Skeletal muscle satellite cell (primary cell): Measurements from ENCODE around the gene RPS6KA5.
"Not testable (repeated sequence)": the region's sequence is repeated elsewhere in the genome, so short reads cannot be mapped to it uniquely, and the experiment has no call there.

Experiments
- H3K27me3 ChIP-seq: 2 replicates; pipeline ENCODE4 v1.7.0; 2013; ENCODE audit warnings: low read length; ENCODE audit not compliant: control insufficient read depth, insufficient read depth
- H3K36me3 ChIP-seq: 2 replicates; pipeline ENCODE4 v1.7.0; 2013; ENCODE audit warnings: mild to moderate bottlenecking, control low read depth, low read length; ENCODE audit not compliant: insufficient read depth
- H3K4me1 ChIP-seq: 2 replicates; pipeline ENCODE4 v1.7.0; 2013; ENCODE audit warnings: low read length; ENCODE audit not compliant: control insufficient read depth, insufficient read depth
- H3K4me2 ChIP-seq: 2 replicates; pipeline ENCODE4 v1.7.0; 2013; ENCODE audit warnings: mild to moderate bottlenecking, low read length
- H3K4me3 ChIP-seq: 2 replicates; pipeline ENCODE4 v1.7.0; 2013; ENCODE audit warnings: low read length
- H3K9ac ChIP-seq: 2 replicates; pipeline ENCODE4 v1.7.0; 2013; ENCODE audit warnings: mild to moderate bottlenecking, low read depth, low read length, moderate library complexity
- H3K9me3 ChIP-seq: replicated peaks from 2 replicates; pipeline ENCODE4 v1.7.0; 2013; ENCODE audit warnings: mild to moderate bottlenecking, control low read depth, low read length

The RPS6KA5 gene

DNA sequence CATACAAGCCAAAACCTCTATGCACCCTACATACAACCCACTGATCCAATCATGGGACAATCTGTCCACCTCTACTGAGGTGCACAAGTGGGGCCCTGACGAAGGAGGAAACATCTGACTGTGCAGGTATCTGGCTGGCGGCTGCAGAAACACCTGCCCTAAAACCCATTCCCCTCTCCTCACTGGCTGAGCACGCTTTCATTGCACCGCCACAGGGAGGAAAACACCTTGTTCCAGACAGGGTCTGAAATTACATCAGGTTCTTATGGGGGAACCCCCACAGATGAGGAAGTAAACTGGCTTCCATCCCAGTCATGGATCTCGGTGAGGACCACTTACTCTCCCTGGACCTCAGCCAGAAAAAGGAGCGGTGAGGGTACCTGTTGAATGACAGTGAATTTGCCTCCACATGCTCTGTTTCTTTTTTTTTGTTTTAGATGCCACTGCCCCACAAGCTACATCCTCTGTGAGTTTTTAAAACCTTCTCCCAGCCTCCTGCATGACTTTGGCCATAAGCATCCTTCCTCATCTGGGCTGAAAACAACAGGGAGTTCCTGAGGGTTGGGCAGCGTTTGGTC, 29.6 kb upstream of the RPS6KA5 start:
- H3K9me3 ChIP-seq: no peaks in the 10 kb centered on the region

DNA sequence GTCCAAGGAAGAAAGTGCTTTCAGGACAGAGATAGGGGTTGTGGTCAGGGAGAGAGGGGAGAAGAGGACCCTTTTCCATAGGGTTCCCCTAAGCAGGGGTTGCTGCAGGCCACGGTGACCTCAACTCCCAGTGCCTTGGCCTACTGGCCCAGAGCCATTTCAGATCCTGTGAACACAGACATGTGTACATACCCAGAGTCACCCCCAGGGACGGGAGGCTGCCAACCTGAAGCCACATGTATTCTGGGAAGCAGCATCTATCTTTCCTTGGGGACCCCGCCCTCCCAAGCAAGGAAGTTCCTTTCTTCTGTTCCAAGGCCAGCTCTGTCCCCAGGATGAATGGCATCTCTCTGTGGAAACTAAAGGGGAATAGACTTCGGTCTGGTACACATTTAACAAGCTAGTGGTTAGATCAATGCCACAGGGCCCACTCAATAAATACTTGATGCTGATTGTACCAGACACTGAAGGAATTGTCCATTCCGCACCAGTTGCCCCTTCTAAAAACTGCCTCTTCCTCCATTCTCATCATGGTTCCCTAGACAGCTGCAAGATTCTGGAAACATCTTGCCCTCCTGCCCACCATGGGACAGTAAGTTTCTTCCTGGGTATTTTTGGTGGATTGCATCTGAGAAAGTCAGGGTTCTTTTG, 28.3 kb upstream of the RPS6KA5 start:
- H3K9ac ChIP-seq: no peak overlapping the region
- no peaks in the 10 kb centered on the region for H3K9me3 ChIP-seq
- peaks cover 44% of the 10 kb centered on the region for H3K27me3 ChIP-seq
- no peaks in the 10 kb centered on the region for H3K4me1 ChIP-seq
- H3K4me3 ChIP-seq: no peak overlapping the region
- no peak overlapping the region for H3K4me2 ChIP-seq
- H3K36me3 ChIP-seq: no peaks in the 10 kb centered on the region

More for the DNA sequence above, 29.6 kb upstream of the RPS6KA5 start:
- no peaks in the 10 kb centered on the region for H3K4me1 ChIP-seq
- H3K9ac ChIP-seq: no peak overlapping the region
- no peak overlapping the region for H3K4me3 ChIP-seq
- no peaks in the 10 kb centered on the region for H3K36me3 ChIP-seq
- H3K4me2 ChIP-seq: no peak overlapping the region
- peaks cover 48% of the 10 kb centered on the region for H3K27me3 ChIP-seq

DNA sequence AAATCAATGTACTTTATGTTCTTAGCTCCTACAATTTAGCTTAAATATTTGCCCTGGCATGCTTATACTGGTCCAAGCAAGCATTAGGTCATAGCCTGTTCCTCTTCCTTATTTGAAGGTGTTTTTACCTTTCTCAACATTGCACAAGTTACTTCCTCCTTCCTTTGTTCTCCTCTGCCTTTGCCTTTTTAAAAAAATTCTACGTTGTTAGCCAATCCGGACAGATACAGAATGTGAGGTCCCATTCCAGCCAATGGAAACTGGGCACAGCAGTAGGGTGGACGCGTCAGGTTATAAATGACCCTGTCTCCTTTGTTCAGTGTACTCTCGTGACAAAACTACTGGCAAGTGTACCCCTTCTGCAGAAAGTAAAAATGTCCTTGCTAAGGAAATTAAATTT, 27.0 kb upstream of the RPS6KA5 start:
- not testable (repeated sequence) for H3K4me3 ChIP-seq, H3K36me3 ChIP-seq, H3K9me3 ChIP-seq, H3K4me2 ChIP-seq, H3K4me1 ChIP-seq, H3K9ac ChIP-seq
- H3K27me3 ChIP-seq: peaks cover 43% of the 10 kb centered on the region

DNA sequence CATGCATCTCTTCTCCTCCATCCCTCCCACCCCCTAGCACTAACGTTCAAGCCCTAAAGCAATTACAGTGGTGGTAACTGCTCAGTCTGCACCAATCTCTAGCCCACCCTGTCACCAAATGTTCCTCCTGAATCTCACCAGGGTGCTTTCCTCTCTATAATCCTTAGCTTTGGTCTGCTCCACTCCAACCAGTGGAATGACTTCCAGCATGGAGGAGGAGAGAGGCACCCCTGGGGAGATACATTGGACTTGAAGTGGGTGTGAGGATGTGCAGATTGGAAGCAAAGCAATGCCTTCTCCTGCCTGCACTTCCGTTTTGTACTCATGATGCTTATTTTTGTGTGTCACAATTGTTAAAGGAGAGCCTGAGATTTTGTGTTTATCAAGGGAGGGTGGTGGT, 24.1 kb upstream of the RPS6KA5 start:
- Histone ChIP-seq H3K9me3 (no peaks in the 10 kb centered on the region), H3K27me3 (peaks cover 20% of the 10 kb centered on the region), H3K9ac (no peak overlapping the region)

DNA sequence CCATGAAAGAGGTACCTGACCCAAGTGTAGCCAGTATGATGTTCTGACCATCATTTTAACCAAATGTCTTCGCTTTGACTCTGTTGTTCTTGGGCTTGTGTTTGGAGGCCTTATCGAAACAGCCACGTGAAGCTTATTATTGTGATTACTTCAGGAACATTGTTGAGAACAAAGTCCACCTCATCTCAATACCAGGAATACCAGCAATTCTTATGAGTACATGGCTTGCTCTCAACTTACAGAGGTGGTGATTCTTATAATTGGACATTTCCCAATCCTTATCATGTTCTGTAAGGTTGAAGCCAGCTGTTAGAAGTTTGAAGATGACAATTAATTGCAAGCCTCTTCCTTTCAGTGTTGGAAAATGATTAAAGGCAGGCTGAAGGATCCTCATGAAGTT, 21.8 kb upstream of the RPS6KA5 start:
- Histone ChIP-seq H3K9ac (no peak overlapping the region), H3K4me3 (no peak overlapping the region), H3K4me1 (no peaks in the 10 kb centered on the region), H3K9me3 (no peaks in the 10 kb centered on the region), H3K4me2 (no peak overlapping the region), H3K27me3 (peaks cover 3% of the 10 kb centered on the region), H3K36me3 (no peaks in the 10 kb centered on the region)

More for the DNA sequence above, 24.1 kb upstream of the RPS6KA5 start:
- Histone ChIP-seq H3K4me1 (no peaks in the 10 kb centered on the region), H3K4me2 (no peak overlapping the region), H3K36me3 (no peaks in the 10 kb centered on the region), H3K4me3 (no peak overlapping the region)

DNA sequence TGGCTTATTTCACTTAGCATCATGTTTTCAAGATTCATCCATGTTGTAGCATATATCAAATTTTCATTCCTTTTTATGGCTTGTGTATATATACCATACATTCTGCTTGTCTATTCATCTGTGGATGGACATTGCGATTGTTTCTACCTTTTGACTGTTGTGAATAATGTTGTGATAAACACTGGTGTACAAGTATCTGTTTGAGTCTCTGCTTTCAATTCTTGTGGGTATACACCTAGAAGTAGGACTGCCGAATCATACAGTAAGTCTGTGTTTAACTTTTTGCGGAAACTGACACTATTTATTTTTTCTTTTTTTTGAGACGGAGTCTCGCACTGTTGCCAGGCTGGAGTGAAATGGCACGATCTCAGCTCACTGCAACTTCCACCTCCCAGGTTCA, 19.6 kb upstream of the RPS6KA5 start:
- H3K27me3 ChIP-seq: no peaks in the 10 kb centered on the region
- no peaks in the 10 kb centered on the region for H3K36me3 ChIP-seq
- no peak overlapping the region for H3K4me3 ChIP-seq
- H3K9me3 ChIP-seq: no peaks in the 10 kb centered on the region
- H3K4me2 ChIP-seq: no peak overlapping the region
- no peak overlapping the region for H3K9ac ChIP-seq
- no peaks in the 10 kb centered on the region for H3K4me1 ChIP-seq

DNA sequence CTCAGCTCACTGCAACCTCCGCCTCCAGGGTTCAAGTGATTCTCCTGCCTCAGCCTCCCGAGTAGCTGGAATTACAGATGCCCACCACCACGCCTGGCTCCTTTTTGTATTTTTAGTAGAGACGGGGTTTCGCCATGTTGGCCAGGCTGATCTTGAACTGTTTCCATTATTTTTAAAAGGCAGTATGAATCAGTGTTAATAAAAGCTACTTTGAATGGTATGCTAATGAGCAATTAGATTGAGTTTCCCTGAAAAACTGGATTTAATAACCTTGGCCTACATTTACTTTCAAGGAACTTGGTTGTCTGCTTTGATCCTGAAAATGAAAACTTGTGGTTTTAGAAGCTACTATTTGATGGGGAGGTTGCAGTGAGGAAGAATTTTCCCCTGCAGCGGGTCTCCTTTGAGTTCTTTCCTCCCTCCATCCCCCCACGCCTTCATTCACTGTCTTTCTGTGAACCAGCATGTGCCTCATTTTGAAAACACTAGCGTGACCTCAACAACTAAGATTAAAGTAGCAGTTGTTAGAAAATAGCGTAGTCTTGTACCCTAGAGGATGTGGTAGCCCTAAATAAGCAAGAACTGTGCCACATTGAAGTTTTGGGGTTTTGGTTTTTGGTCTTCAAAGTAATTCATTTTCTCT, 17.8 kb upstream of the RPS6KA5 start:
- Histone ChIP-seq H3K9me3 (no peaks in the 10 kb centered on the region), H3K4me3 (no peak overlapping the region), H3K36me3 (no peaks in the 10 kb centered on the region), H3K27me3 (no peaks in the 10 kb centered on the region), H3K9ac (no peak overlapping the region), H3K4me1 (no peaks in the 10 kb centered on the region), H3K4me2 (no peak overlapping the region)

DNA sequence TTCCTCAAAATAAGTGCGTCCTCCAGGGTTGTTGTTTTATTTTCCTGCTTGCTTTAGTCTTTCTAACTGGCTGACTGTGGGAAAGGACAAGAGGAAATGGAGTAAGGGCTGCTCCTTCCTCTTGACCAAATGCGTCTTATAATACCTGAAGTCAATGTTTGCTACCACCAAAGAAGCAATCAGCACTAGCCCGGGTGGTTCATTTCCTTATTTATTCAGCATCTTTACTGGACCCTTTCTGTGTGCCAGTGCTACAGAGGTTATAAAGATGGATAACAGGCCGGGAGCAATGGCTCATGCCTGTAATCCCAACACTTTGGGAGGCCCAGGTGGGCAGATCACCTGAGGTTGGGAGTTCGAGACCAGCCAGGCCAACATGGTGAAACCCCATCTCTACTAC, 15.1 kb upstream of the RPS6KA5 start:
- Histone ChIP-seq H3K4me1 (no peaks in the 10 kb centered on the region), H3K4me3 (no peak overlapping the region), H3K36me3 (no peaks in the 10 kb centered on the region), H3K9ac (no peak overlapping the region), H3K9me3 (no peaks in the 10 kb centered on the region), H3K27me3 (no peaks in the 10 kb centered on the region), H3K4me2 (no peak overlapping the region)

DNA sequence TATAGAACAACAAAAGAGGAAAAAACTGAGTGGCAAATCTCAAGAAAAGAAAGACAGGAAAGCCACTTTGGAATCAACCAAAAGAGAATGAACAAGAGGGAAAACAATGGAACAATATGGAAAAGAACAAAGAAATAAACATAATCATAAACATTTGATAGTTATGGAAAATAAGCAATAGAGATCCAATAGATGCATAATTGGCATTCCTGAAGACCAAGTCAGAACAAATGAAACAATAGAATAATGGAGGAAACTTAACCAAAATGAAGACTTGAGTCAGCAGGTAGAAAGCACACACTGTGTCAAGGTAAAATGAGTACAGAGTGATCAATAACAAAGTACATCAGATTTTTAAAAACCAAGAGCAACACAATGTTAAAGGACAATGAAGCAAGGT, 10.1 kb upstream of the RPS6KA5 start:
- Histone ChIP-seq H3K36me3 (no peaks in the 10 kb centered on the region), H3K9me3 (no peaks in the 10 kb centered on the region), H3K27me3 (no peaks in the 10 kb centered on the region), H3K4me2 (no peak overlapping the region), H3K9ac (no peak overlapping the region), H3K4me3 (no peak overlapping the region), H3K4me1 (no peaks in the 10 kb centered on the region)

DNA sequence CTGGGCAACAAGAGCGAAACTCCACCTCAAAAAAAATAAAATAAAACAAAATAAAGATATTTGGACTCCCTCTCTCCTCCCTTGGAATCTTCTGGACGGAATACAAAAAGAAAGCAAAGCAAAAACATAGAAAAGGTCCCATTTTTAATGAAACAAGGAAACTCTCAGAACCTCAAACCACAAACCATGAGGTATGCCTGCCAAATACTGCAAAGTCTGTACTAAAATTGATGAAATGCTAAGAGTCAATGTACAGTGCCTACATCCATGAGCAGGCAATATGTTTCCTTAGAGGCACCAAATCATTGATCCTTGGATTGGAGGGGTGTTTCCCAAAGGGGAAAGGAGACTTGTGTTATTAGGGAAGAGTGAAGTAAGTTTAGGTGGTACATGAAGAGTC, 8.2 kb upstream of the RPS6KA5 start:
- Histone ChIP-seq H3K27me3 (no peaks in the 10 kb centered on the region), H3K9ac (no peak overlapping the region), H3K4me1 (no peaks in the 10 kb centered on the region), H3K9me3 (no peaks in the 10 kb centered on the region), H3K4me3 (no peak overlapping the region), H3K4me2 (no peak overlapping the region), H3K36me3 (no peaks in the 10 kb centered on the region)

DNA sequence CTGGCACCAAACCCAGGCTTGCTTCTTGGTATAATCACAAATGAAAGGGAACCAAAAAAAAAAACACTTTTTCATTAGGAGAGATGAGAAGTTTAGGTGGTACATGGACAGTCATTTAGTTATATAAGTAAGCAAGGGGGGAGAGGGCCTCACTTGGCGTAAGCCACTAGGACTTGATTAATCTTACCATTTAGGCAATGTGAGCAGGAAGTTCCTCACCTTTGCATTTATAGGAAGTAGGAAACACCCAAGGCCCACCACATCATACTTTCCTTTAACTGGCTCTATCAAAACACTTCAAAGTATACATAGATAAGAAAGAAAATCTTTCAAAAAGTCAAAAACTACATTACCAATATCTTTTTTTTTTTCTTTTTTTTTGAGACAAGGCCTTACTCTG, 6.7 kb upstream of the RPS6KA5 start:
- H3K4me2 ChIP-seq: no peak overlapping the region
- H3K27me3 ChIP-seq: no peaks in the 10 kb centered on the region
- H3K9me3 ChIP-seq: no peaks in the 10 kb centered on the region
- no peak overlapping the region for H3K4me3 ChIP-seq
- no peaks in the 10 kb centered on the region for H3K36me3 ChIP-seq
- no peak overlapping the region for H3K9ac ChIP-seq
- H3K4me1 ChIP-seq: no peaks in the 10 kb centered on the region

DNA sequence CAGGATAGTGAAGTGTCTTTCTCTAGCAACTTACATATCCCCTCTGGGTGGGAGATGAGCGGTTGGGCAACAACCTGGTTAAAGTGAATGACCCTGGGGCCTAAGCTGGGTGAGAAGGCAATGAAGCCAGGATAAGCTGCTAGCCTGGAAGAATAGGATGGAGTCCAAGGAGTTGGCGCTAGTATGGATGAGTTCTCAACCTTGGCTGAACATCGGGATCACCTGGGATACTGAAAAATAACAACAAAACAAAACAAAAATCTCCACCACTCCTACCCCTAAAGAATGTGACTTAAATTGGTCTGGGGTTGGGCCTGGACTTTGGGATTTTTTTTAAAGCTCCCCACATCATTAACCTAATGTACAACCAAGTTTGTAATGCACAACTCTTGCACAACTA, 4.8 kb upstream of the RPS6KA5 start:
- H3K9me3 ChIP-seq: no peaks in the 10 kb centered on the region
- no peak overlapping the region for H3K4me3 ChIP-seq
- no peak overlapping the region for H3K9ac ChIP-seq
- no peaks in the 10 kb centered on the region for H3K36me3 ChIP-seq
- no peak overlapping the region for H3K4me2 ChIP-seq
- no peaks in the 10 kb centered on the region for H3K27me3 ChIP-seq
- H3K4me1 ChIP-seq: peaks cover 5% of the 10 kb centered on the region
